SK-N-SH (cell line): ENCODE data around the gene STXBP1.

Source experiments
- CTCF ChIP-seq: fragments of 200-600 bp; sonication (generic); IDR thresholded peaks from 2 replicates; pipeline ENCODE4 v1.6.1; 2017; ENCODE audit warnings: antibody characterized with exemption, mild to moderate bottlenecking, moderate library complexity
- EP300 ChIP-seq, 2 experiments: IDR thresholded peaks; 2 replicates each; pipeline versions ENCODE4 v1.4.0 to v1.6.1; 2012; ENCODE audit warnings: borderline replicate concordance in 1 of 2, low read depth in 1 of 2, low read length in 1 of 2
- FOSL2 ChIP-seq: IDR thresholded peaks from 2 replicates; pipeline ENCODE4 v1.4.0; 2012; ENCODE audit warnings: low read depth, mild to moderate bottlenecking, moderate library complexity, borderline replicate concordance
- FOXM1 ChIP-seq: IDR thresholded peaks from 2 replicates; pipeline ENCODE4 v1.4.0; 2012; ENCODE audit warnings: low read depth, mild to moderate bottlenecking
- GATA2 ChIP-seq: sonication (generic); formaldehyde crosslinking; IDR thresholded peaks from 2 replicates; pipeline ENCODE4 v1.5.0; 2020; ENCODE audit warnings: mild to moderate bottlenecking, missing genetic modification reagents
- MAX ChIP-seq: IDR thresholded peaks from 2 replicates; pipeline ENCODE4 v1.4.0; 2012; ENCODE audit warnings: low read depth
- MEF2A ChIP-seq: IDR thresholded peaks from 2 replicates; pipeline ENCODE4 v1.4.0; 2012; ENCODE audit warnings: low read depth, borderline replicate concordance
- NFIC ChIP-seq: IDR thresholded peaks from 2 replicates; pipeline ENCODE4 v1.4.0; 2012; ENCODE audit warnings: borderline replicate concordance
- POLR2AphosphoS5 ChIP-seq: IDR thresholded peaks from 2 replicates; pipeline ENCODE4 v1.6.1; 2012; ENCODE audit warnings: low read depth, low read length
- RCOR1 ChIP-seq: fragments of 150-350 bp; IDR thresholded peaks from 2 replicates; pipeline ENCODE4 v1.6.1; 2017; ENCODE audit warnings: antibody characterized with exemption, low read length
- SIN3A ChIP-seq: IDR thresholded peaks from 2 replicates; pipeline ENCODE4 v1.6.1; 2012; ENCODE audit warnings: low read depth, mild to moderate bottlenecking, low read length, moderate library complexity, borderline replicate concordance
- TCF12 ChIP-seq: IDR thresholded peaks from 2 replicates; pipeline ENCODE4 v1.4.0; 2012
- TEAD4 ChIP-seq: IDR thresholded peaks from 2 replicates; pipeline ENCODE4 v1.4.0; 2012; ENCODE audit warnings: mild to moderate bottlenecking, borderline replicate concordance; ENCODE audit not compliant: insufficient read depth
- TF ChIP-seq, protein P1 (sequence below): IDR thresholded peaks from 2 replicates; pipeline ENCODE4 v1.6.1; 2012; ENCODE audit warnings: mild to moderate bottlenecking, low read depth, low read length, moderate library complexity

DNA sequence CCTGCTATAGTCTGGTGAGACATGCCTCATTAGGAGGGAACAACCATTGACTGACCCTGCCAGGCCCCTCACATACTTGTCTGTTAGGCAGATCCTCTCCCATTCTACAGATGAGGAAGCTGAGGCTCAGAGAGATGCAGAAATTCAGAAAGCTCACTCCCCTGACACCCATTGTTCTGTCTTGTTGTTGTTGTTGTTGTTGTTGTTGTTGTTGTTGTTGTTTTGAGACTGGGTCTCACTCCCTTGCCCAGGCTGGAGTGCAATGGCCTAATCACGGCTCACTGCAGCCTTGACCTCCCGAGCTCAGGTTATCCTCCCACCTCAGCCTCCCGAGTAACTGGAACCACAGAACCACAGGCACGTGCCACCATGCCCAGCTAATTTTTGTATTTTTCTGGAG, 81.6 kb downstream of the STXBP1 start:
- no peak for TF ChIP-seq CTCF
- TF ChIP-seq SIN3A: no peak
- TF ChIP-seq EP300 (IDR thresholded peaks at IDR 0.05; ENCODE audit: borderline replicate concordance in 1 of 2, low read depth in 1 of 2, low read length in 1 of 2): no peak
- no peak for TF ChIP-seq RCOR1
- TF ChIP-seq POLR2AphosphoS5: no peak
- TF ChIP-seq, protein P1, sequence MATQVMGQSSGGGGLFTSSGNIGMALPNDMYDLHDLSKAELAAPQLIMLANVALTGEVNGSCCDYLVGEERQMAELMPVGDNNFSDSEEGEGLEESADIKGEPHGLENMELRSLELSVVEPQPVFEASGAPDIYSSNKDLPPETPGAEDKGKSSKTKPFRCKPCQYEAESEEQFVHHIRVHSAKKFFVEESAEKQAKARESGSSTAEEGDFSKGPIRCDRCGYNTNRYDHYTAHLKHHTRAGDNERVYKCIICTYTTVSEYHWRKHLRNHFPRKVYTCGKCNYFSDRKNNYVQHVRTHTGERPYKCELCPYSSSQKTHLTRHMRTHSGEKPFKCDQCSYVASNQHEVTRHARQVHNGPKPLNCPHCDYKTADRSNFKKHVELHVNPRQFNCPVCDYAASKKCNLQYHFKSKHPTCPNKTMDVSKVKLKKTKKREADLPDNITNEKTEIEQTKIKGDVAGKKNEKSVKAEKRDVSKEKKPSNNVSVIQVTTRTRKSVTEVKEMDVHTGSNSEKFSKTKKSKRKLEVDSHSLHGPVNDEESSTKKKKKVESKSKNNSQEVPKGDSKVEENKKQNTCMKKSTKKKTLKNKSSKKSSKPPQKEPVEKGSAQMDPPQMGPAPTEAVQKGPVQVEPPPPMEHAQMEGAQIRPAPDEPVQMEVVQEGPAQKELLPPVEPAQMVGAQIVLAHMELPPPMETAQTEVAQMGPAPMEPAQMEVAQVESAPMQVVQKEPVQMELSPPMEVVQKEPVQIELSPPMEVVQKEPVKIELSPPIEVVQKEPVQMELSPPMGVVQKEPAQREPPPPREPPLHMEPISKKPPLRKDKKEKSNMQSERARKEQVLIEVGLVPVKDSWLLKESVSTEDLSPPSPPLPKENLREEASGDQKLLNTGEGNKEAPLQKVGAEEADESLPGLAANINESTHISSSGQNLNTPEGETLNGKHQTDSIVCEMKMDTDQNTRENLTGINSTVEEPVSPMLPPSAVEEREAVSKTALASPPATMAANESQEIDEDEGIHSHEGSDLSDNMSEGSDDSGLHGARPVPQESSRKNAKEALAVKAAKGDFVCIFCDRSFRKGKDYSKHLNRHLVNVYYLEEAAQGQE: no peak
- no peak for TF ChIP-seq MEF2A
- TF ChIP-seq MAX: no peak
- no peak for TF ChIP-seq TCF12
- TF ChIP-seq TEAD4: no peak
- TF ChIP-seq NFIC: no peak
- no peak for TF ChIP-seq FOSL2
- TF ChIP-seq FOXM1: no peak
- TF ChIP-seq GATA2 (CRISPR knock-in tag): no peak
